Measurements from ENCODE around the gene DNAJB9.
"Not testable (repeated sequence)": the region's sequence is repeated elsewhere in the genome, so short reads cannot be mapped to it uniquely, and the experiment has no call there.

The DNAJB9 gene
- 24.5 to 37.4 (median 33.3) reads per million in 4 experiments for total RNA-seq

DNA sequence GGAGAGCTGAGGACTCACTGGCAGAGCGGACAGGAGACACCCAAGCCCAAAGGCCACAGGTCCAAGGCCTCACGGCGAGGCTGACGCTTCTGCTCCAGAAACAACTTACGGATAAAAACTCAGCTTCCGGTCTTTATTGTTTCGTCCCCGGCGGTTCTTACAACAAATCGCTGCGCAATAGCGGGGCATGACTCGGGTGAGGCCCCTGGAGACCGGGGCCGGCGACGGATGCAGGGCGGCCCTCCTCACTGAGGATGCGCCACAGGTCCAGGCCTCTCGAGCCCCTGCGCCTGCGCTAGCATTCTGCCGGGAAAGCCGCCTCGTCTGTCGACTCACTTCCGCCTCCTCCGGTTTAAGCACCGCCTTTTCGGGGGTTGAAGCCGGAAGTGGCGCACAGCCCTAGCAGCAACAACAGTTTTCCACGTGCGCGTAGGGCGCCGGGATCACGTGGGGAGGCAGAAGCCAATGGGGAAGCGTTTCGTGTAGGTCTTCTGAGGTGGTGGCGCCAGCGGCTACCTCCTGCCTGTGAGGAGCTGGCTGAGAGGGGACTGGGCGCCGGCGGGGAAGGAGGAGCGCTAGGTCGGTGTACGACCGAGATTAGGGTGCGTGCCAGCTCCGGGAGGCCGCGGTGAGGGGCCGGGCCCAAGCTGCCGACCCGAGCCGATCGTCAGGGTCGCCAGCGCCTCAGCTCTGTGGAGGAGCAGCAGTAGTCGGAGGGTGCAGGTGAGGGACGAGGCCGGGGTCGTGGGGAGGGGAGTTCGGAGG is at the start of gene DNAJB9, which contains the start of gene THAP5:
DNAJB9 (plus strand) TSS at position 494 of the 765 bp plus-strand sequence. CDS start 1,853 bp downstream, outside the sequence.
THAP5 (minus strand) TSS at position 326 of the 765 bp plus-strand sequence; CDS start at position 189, 137 bp downstream.
- DNase-seq: peak; percentile 99

- no peak for DNase-seq
Measured at GRCh38 chr7:108522780-108523179, 46.9 kb upstream of the DNAJB9 start.

DNA sequence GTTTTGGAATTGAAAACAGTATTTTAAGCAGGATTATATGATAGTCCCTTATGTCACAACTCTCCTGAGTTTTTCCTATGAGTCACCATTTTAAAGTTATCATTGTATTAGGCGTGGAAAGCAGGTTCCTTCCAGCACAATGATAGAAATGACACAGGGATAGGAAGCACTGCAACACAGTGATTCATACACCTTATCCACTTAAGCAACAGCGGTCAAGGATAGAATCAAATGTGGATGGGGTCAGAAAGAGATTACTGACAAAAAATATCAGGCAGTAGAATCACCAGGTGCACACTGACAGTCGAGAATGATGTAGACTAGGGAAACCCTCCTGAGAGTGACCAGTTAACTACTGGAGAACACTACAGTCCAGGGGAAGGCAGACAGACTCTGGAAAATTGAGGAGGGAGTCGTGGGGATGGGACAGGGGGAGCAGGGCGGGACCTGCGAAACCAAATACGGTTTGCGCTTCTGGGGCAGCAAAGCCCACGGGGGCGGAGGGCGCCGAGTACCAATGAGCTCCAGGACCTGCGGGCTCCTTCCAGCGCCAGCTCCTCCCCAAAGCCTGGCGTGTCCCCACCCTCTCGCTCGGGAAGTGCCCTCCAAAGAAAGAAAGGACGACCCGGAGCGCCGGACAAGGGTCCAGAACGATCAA is 44.2 kb upstream of the DNAJB9 start:
- DNase-seq: no peak

DNA sequence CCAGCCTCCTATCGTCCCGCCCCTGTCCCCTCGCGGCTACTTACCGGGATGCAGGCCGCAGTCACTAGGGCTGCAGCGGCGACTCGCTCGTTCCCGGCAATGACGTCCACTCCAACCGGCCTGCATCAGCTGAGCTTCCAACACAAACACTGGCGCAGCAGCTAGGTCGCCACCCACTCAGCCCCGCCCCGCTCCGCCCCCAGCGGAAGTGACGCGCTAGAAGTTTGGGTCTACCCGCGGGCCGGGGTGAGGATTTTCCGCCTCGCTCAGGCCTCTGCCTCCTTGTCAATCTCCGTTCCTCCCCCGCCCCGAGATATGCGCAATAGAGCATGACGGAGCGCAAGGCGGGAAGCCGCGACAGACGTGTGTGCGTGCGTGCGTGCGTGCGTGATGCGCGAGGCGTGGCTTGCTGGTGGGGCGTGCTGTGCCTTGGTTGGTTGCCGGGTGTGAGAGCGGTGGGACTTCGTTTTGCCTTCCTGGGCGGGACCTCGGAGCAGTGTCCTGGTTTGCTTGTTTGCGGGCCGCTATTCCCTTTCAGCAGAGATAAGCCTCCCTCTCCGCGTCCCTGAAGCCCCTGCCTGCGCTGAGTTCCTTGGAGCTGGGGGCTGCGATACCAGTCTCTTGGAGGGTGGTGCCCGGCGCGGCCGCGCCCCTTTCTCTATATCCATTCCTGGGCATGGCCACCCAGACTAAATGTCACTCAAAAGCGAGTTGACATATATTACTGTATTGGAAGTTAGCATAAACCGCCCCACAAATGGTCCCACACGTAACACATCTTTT is 43.5 kb upstream of the DNAJB9 start, which contains the start of gene PNPLA8:
PNPLA8 (minus strand) TSS at position 151 of the 783 bp plus-strand sequence. CDS start 10,644 bp downstream, outside the sequence.
- peak; percentile 100 for DNase-seq

DNA sequence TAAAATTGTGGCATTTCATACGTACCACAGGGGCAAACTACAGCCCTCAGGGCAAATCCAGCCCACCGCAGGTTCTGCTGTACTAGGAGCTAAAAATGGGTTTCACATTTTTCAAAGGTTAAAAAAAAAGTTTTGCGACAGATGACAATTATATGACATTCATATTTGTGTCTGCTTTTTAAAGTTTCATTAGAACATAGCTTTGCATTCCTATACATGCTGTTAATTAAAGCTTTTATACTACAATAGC is 43.0 kb upstream of the DNAJB9 start:
- no peak for DNase-seq

DNA sequence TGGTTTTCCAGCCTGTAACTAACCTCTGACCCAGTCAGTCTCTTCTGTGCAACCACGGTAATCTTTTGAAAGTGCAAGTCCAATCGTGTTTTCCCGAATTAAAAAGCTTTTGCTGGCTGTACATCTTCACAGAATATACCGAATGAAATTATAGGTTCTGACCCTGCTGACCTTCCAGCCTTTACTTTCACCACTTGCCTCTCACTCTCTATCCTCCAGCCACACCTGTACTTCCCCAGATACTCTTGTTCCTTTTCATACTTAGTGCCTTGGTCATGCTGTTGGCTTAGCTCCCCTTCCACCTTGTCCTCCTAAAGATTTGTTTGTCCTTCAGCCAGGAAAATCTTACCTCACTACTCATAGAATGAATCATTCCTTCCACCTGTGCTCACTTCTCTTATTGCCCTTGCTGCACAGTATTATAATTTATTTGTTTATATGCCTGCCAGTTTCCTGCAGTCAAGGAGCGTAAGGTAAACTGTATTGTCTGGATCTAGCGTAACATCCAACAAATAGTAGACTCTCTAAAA is 41.4 kb upstream of the DNAJB9 start:
- no peak for DNase-seq

DNA sequence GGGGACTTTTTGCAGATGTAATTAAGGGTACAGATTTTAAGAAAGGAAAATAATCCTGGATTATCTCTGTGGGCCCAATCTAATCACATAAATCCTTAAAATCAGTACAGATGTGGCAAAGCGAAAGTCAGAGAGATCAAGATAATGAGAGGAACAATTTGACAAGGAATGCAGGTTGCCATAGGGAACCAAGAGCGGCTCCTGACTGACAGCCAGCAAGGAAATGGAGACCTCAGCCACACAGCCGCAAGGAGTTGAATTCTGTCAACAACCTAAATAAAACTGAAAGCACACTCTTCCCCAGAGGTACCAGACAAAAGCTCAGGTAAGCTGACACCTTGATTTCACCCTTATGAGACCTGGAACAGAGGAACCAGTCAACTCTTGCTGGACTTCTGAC is 40.3 kb upstream of the DNAJB9 start:
- no peak for DNase-seq

- DNase-seq: no peak
Measured at GRCh38 chr7:108533712-108534111, 36.0 kb upstream of the DNAJB9 start.

DNA sequence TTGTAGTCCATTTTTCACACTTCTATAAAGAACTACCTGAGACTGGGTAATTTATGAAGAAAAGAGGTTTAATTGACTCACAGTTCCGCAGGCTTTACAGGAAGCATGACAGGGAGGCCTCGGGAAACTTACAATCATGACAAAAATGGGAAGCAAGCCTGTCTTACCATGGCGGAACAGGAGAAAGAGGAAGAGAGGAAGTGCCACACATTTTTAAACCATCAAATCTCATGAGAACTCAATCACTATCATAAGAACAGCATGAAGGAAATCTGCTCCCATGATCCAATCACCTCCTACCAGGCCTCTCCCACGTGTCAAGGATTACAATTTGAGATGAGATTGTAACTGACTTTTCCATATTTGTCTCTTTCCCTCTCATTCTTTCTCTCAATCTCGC is 34.4 kb upstream of the DNAJB9 start:
- DNase-seq: no peak

DNA sequence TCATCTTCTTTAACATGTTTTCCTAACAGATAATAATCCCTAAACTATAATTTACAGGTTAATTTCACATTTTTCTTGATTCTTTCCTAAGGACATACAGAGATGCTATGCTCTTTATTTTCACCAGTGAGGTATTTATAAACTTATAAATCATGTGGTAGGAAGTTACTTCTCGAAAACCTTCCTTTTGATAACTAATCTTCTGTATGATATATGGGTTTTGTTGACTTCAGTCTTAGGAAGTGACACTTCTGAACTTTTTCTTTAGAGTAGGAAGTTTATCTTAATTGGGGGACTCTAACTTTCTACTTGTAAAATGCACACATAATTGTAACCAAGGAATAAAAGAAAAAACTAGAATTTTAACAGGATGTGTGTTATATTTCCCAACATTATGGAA is 33.9 kb upstream of the DNAJB9 start:
- DNase-seq: no peak

GRCh38 chr7:108537229-108537628 is 32.4 kb upstream of the DNAJB9 start:
- DNase-seq: no peak

DNA sequence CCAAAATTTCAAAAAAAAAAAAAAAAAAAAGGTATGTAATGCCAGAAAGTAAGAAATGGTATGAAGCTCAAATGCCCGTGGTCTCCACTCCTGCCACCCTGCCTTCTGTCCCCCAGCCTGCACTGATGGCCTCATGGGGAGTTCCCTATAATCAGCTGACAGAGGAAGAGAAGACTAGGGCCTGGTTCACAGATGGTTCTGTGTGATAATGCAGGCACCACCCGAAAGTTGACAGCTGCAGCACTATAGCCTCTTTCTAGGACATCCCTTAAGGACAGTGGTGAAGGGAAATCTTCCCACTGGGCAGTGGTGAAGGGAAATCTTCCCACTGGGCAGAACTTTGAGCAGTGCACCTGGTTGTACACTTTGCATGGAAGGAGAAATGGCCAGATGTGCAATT is 31.4 kb upstream of the DNAJB9 start:
- not testable (repeated sequence) for DNase-seq

DNA sequence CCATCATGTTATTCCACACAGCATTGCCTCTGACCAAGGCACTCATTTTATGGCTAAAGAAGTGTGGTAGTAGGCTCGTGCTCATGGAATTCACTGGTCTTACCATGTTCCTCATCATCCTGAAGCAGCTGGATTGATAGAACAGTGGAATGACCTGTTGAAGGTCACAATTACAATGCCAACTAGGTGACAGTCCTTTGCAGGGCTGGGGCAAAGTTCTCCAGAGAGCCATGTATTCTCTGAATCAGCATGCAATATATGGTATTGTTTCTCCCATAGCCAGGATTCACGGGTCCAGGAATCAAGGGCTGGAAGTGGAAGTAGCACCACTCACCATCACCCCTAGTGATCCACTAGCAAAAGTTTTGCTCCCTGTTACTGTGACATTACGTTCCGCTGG is 31.0 kb upstream of the DNAJB9 start:
- not testable (repeated sequence) for DNase-seq

GRCh38 chr7:108541478-108541877 is 28.2 kb upstream of the DNAJB9 start:
- DNase-seq: no peak

DNA sequence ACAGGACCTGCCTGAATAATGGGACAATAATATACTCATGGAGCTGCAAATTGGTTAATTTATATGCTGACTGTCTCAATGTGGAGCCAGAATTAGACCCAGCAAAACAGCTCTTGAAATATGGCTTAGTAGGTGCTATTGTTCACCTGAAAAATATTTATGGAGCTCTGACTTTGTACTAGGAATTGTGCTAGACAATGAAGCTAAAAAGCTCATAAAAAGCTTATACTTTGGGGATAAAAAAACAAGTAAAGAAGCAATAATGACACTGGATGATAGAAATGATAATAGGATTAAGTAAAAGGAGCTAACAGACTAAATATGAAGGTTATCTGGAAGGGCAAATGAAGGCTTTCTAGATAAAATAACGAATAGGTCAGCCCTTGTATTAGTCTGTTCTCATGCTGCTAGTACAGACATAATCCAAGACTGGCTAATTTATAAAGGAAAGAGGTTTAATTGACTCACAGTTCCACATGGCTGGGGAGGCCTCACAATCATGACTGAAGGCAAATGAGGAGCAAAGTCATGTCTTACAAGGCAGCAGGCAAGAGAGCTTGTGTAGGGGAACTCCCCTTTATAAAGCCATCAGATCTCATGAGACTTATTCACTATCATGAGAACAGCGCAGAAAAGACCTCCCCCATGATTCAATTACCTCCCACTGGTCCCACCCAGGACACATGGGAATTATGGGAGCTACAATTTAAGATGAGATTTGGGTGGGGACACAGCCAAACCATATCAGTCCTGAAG is 21.4 kb upstream of the DNAJB9 start:
- not testable (repeated sequence) for DNase-seq

DNA sequence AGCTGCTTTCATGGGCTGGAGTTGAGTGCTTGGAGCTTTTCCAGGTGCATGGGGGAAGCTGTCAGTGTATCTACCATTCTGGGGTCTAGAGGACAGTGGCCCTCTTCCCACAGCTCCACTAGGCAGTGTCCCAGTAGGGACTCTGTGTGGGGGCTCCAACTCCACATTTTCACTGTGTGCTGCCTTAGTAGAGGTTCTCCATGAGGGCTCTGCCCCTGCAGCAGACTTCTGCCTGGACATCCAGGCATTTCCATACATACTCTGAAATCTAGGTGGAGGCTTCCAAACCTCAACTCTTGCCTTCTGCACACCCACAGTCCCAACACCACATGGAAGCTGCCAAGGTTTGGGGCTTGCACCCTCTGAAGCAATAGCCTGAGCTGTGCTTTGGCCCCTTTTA is 13.0 kb upstream of the DNAJB9 start:
- not testable (repeated sequence) for DNase-seq

DNA sequence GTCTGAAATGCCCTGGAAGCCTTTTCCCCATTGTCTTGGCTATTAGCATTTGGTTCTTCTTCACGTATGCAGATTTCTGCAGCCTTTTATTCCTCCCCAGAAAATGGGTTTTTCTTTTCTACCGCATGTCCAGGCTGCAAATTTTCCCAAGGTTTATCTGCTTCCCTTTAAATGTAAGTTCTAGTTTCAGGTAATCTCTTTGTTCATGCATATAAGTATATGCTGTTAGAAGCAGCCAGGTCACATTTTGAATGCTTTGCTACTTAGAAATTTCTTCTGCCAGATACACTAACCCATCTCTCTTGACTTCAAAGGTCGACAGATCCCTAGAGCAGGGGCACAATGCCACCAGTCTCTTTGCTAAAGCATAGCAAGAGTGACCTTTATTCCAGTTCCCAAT is 12.5 kb upstream of the DNAJB9 start:
- no peak for DNase-seq

GRCh38 chr7:108557617-108558016 is 12.1 kb upstream of the DNAJB9 start:
- no peak for DNase-seq

- no peak for DNase-seq
Measured at GRCh38 chr7:108559253-108559652, 10.4 kb upstream of the DNAJB9 start.

DNA sequence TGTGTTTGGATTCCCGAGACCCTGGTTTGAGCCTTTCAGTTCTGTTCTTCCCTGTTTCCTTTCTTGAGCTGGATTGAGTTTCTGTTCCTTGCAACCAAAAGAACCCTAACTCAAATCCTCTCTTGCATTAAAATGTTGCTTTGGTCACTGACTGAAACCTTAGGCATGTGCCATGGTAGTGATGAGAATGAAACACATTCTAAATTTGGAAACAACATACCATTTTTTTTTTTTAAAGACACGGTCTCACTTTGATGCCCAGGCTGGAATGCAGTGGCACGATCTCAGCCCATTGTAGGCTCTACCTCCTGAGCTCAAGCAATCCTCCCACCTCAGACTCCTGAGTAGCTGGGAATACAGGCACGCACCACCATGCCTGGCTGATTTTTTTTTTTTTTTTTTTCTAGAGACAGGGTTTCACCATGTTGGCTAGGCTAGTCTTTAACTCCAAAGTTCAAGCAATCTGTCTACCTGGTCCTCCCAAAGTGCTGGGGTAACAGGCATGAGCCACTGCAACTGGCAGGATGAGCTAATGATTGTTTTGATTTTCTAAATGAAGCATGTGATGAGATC is 8.5 kb upstream of the DNAJB9 start:
- no peak for DNase-seq

DNA sequence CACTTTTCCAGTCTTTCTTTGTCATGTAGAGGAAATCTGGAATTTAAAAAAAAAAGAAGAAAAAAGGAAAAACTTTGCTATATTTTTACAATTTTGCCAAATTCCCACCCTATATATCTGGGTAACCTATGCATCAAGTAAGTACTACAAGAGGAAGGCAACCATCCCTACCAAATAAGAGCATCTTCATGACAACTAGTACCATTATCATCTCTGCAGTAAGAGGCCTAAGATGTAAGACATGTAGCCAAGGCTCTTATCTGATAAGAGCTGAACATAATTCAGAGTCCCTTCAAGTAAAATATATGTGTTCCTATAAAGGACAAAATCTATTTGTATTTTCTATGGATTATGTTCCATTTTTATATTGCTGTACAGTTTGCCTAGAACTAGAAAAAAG is 3.7 kb upstream of the DNAJB9 start:
- DNase-seq: no peak

GRCh38 chr7:108568801-108569380 is 783 bp upstream of the DNAJB9 start:
- DNase-seq: no peak

Measured in effector CD8-positive, alpha-beta T cell (primary cell).